UCSD-AML1 (cell line): ENCODE data around the gene TCF12.

ENCODE experiments used
- DNase-seq: peaks from one replicate; lab custom pipeline; 2025; ENCODE audit not compliant: unreplicated experiment; lab: John Stamatoyannopoulos, UW

The TCF12 gene

GRCh38 chr15:57285386-57285785, 366.9 kb downstream of the TCF12 start:
- DNase-seq = no peak

GRCh38 chr15:57286446-57287122, 368.1 kb downstream of the TCF12 start:
- no peak for DNase-seq

- no peak for DNase-seq
Measured at GRCh38 chr15:57287123-57287521, 368.7 kb downstream of the TCF12 start.

- DNase-seq = no peak
Measured at GRCh38 chr15:57288926-57289580, 370.6 kb downstream of the TCF12 start.

- no peak for DNase-seq
Measured at GRCh38 chr15:57290187-57290586, 371.7 kb downstream of the TCF12 start.

- DNase-seq = no peak
Measured at GRCh38 chr15:57290826-57291225, 372.4 kb downstream of the TCF12 start.

- no peak for DNase-seq
Measured at GRCh38 chr15:57296473-57297162, 378.2 kb downstream of the TCF12 start.

GRCh38 chr15:57297163-57297593, 378.7 kb downstream of the TCF12 start:
- no peak for DNase-seq

- DNase-seq = no peak
Measured at GRCh38 chr15:57297630-57298029, 379.2 kb downstream of the TCF12 start.

- no peak for DNase-seq
Measured at GRCh38 chr15:57298204-57298603, 379.8 kb downstream of the TCF12 start.

GRCh38 chr15:57298843-57299550, 380.6 kb downstream of the TCF12 start:
- DNase-seq = no peak

GRCh38 chr15:57301307-57301706, 382.9 kb downstream of the TCF12 start:
- DNase-seq = no peak

- no peak for DNase-seq
Measured at GRCh38 chr15:57302640-57303257, 384.3 kb downstream of the TCF12 start.

GRCh38 chr15:57305009-57305408, 386.6 kb downstream of the TCF12 start:
- no peak for DNase-seq

GRCh38 chr15:57306161-57306943, 387.9 kb downstream of the TCF12 start:
- peak; percentile 84 for DNase-seq

- DNase-seq = no peak
Measured at GRCh38 chr15:57306944-57307411, 388.5 kb downstream of the TCF12 start.

GRCh38 chr15:57307527-57308169, 389.2 kb downstream of the TCF12 start:
- DNase-seq = no peak

- DNase-seq = no peak
Measured at GRCh38 chr15:57308170-57308545, 389.7 kb downstream of the TCF12 start.

- DNase-seq = no peak
Measured at GRCh38 chr15:57309856-57310760, 391.7 kb downstream of the TCF12 start.
